K562 (cell line): ENCODE data around the gene DHX35. TPM values are rescaled to one million over a fixed set of nuclear protein-coding genes. Genes with fewer than 3 reads are reported as not detected.

Experiments used
- ADNP ChIP-seq: fragments of 200-800 bp; sonication (Bioruptor generic); IDR thresholded peaks from 2 replicates; pipeline ENCODE4 v1.6.1; 2016; ENCODE audit warnings: missing genetic modification characterization, missing compliant biosample characterization
- ATF1 ChIP-seq, 2 experiments: fragments of 450-650 bp in 1 of 2; IDR thresholded peaks; 2 replicates each; pipeline ENCODE4 v1.6.1; 2016; ENCODE audit warnings: missing compliant biosample characterization in 1 of 2, missing genetic modification characterization in 1 of 2
- BCOR ChIP-seq: fragments of 450-650 bp; IDR thresholded peaks from 2 replicates; pipeline ENCODE4 v1.6.1; 2016
- CHD4 ChIP-seq: fragments of 200-600 bp; sonication (generic); IDR thresholded peaks from 3 replicates; pipeline ENCODE4 v1.6.1; 2012; ENCODE audit warnings: low read depth, mild to moderate bottlenecking, mixed read lengths, low read length, inconsistent platforms; ENCODE audit not compliant: insufficient read depth, insufficient replicate concordance, poor library complexity, severe bottlenecking
- DIDO1 ChIP-seq: fragments of 450-650 bp; IDR thresholded peaks from 2 replicates; pipeline ENCODE4 v1.6.1; 2016; ENCODE audit warnings: low read depth, missing biosample characterization, missing genetic modification characterization
- ELF2 ChIP-seq: fragments of 250-450 bp; sonication (Bioruptor Pico); IDR thresholded peaks from 2 replicates; pipeline ENCODE4 v1.5.0; 2021; ENCODE audit warnings: mild to moderate bottlenecking
- GMEB1 ChIP-seq: fragments of 250-450 bp; sonication (Bioruptor Pico); IDR thresholded peaks from 2 replicates; pipeline ENCODE4 v1.4.0; 2020; ENCODE audit warnings: mild to moderate bottlenecking
- HDAC6 ChIP-seq: IDR thresholded peaks from 2 replicates; pipeline ENCODE4 v1.6.1; 2012; ENCODE audit warnings: low read depth, mild to moderate bottlenecking, control low read depth, inconsistent platforms, low read length, moderate library complexity
- HINFP ChIP-seq: fragments of 450-650 bp; conservative IDR thresholded peaks from 2 replicates; pipeline ENCODE4 v1.6.1; 2016; ENCODE audit warnings: missing genetic modification characterization, low read depth, mild to moderate bottlenecking, control low read depth, missing compliant biosample characterization
- RNF219 ChIP-seq: fragments of 250-450 bp; sonication (Bioruptor Pico); IDR thresholded peaks from 2 replicates; pipeline ENCODE4 v1.5.0; 2022; ENCODE audit warnings: mild to moderate bottlenecking
- SAP30 ChIP-seq: fragments of 200-600 bp; sonication (generic); IDR thresholded peaks from 2 replicates; pipeline ENCODE4 v1.6.1; 2012; ENCODE audit warnings: borderline replicate concordance, low read depth, mild to moderate bottlenecking, moderate library complexity, low read length, control low read depth, inconsistent platforms; ENCODE audit not compliant: insufficient read depth, poor library complexity, severe bottlenecking
- SMARCC2 ChIP-seq: fragments of 450-650 bp; IDR thresholded peaks from 2 replicates; pipeline ENCODE4 v1.6.1; 2017; ENCODE audit warnings: antibody characterized with exemption, moderate library complexity, mild to moderate bottlenecking, low read depth
- VEZF1 ChIP-seq: fragments of 200-800 bp; sonication (Bioruptor generic); IDR thresholded peaks from 2 replicates; pipeline ENCODE4 v1.6.1; 2017; ENCODE audit warnings: missing genetic modification characterization, missing compliant biosample characterization
- ZBTB43 ChIP-seq: sonication (generic); formaldehyde crosslinking; IDR thresholded peaks from 2 replicates; pipeline ENCODE4 v1.8.0; 2023; ENCODE audit warnings: mild to moderate bottlenecking, missing genetic modification reagents
- ZC3H11A ChIP-seq: IDR thresholded peaks from 2 replicates; pipeline ENCODE4 v1.6.1; 2012; ENCODE audit warnings: low read depth, low read length, improper control_type of control experiment
- ZFX ChIP-seq: sonication (generic); formaldehyde crosslinking; IDR thresholded peaks from 2 replicates; pipeline ENCODE4 v1.8.0; 2022; ENCODE audit warnings: mild to moderate bottlenecking, missing genetic modification reagents, moderate library complexity
- ZNF324 ChIP-seq: fragments of 250-450 bp; sonication (Bioruptor Pico); IDR thresholded peaks from 2 replicates; pipeline ENCODE4 v1.4.0; 2020; ENCODE audit warnings: mild to moderate bottlenecking
- ZNF444 ChIP-seq: fragments of 250-450 bp; sonication (Bioruptor Pico); IDR thresholded peaks from 2 replicates; pipeline ENCODE4 v1.4.0; 2020; ENCODE audit warnings: mild to moderate bottlenecking, moderate library complexity
- polyA plus RNA-seq, 8 experiments: library from polyadenylated mRNA; depleted of rRNA in 4 of 8; stranded (reverse) in 5 of 8; unstranded in 3 of 8; fragments of >200 nt; fragmentation: Nextera tagmentation in 2 of 8; fragmentation: Illumina TruSeq in 1 of 8; extraction: Ambion mirVana in 2 of 8; extraction: Trizol in 1 of 8; gene quantifications; 2 replicates each; pipeline versions ENCODE4 v1.2.1 to v1.2.3, GENCODE V29; 2011 to 2014; ENCODE audit warnings: inconsistent platforms in 1 of 8, missing spikeins in 1 of 8
- total RNA-seq, 7 experiments: library from RNA; depleted of rRNA in 6 of 7; stranded (reverse); fragments of >200 nt in 6 of 7; fragmentation: Illumina TruSeq in 2 of 7; extraction: Trizol in 2 of 7; gene quantifications; 2 replicates each; pipeline versions ENCODE4 v1.2.1 to v1.2.3, GENCODE V29; 2011 to 2021; ENCODE audit warnings: low replicate concordance in 1 of 7

The DHX35 gene
- total and polyA plus RNA-seq, 9 of the 15 experiments (the other 6 are each of a cell fraction or from before 2014, with no cell fraction given): 6.5 to 25.6 (median 16.9) TPM

- TF ChIP-seq CHD4 (no peak), BCOR (peak; percentile 56; the same call in 1 of the 2 replicates), HDAC6 (no peak), SAP30 (peak; percentile 97), ZC3H11A (no peak), ADNP (tag) (no peak), RNF219 (CRISPR knock-in tag) (no peak), SMARCC2 (no peak), VEZF1 (CRISPR knock-in tag) (peak; percentile 76), ZNF324 (CRISPR knock-in tag) (peak; percentile 35; the same call in 1 of the 2 replicates), GMEB1 (CRISPR knock-in tag) (0 out of 2 replicates have a peak, but pooled peaks have one; percentile 34), HINFP (tag) (no peak), ZBTB43 (CRISPR knock-in tag) (no peak), ZFX (peak; percentile 94), ZNF444 (CRISPR knock-in tag) (no peak), ATF1 (CRISPR knock-in tag; IDR thresholded peaks at IDR 0.05) (no peak), ATF1 (tag; IDR thresholded peaks at IDR 0.05) (peak; percentile 78), ELF2 (CRISPR knock-in tag) (no peak), DIDO1 (tag) (0 out of 2 replicates have a peak, but pooled peaks have one; percentile 38)
Measured at GRCh38 chr20:38962044-38962927, at the start of gene DHX35 (continued).
